Ammon's horn (tissue), 1 donor: ENCODE results near the gene FGD3.

ENCODE experiments used
- DNase-seq: peaks from one replicate; pipeline ENCODE4 v3.0.0-alpha.2; 2016; ENCODE audit warnings: low spot score

FGD3 gene

DNA sequence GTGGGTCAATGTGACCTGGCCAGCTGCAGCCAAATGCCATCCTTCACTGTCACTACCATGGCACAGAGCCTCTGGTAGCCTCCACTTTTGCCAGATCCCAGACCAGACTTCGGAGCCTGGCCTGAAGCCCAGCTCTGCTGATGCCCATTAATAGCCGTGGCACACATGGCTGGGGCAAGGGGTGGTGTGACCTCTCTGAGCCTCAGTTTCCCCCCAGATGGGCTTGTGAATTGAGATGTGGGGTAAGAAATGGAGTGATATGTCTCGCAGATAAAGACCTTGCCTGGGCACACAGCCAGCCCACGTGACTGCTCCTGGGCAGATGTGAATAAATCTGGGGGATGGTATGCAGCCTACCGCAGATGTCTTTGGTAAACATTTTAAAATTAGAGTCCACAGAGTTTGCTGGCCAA lies 125.1 kb downstream of the FGD3 start:
- no peak for DNase-seq

DNA sequence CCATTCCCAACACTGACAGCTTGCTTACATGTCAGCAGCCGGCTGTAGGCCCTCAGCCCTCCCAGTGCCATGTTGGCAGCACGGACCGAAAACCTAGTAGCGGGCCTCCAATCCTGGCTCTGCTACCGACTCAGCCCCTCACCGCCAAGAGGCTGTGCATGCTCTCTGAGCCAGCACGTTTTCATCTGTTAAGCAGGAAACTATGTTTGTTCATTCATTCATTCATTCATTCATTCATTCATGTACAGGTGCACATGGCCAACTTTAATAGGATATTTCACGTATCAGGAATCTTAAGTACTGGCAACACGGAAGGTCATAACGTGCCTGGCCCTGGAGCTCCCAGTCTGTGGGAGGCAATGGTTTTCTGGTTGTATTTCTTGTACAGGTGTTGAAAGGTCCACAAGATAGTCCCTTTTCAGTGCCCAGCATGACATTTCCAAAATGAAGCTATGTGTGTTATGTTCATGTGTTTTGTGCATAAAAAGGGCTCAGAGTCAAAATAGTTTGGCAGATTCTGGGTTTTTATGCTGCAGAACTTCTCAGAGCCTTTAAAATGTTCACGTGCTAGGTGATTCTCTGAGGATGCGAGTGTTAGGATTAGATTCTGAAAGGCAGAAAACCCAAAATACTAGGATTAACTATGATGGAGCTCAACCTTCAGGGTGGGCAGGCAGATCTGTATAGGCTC lies 128.9 kb downstream of the FGD3 start:
- no peak for DNase-seq

GRCh38 chr9:93076792-93077128 lies 129.4 kb downstream of the FGD3 start:
- DNase-seq, result no peak

GRCh38 chr9:93077367-93077766 lies 130.0 kb downstream of the FGD3 start:
- DNase-seq, result no peak

GRCh38 chr9:93077811-93078210 lies 130.5 kb downstream of the FGD3 start:
- no peak for DNase-seq

DNA sequence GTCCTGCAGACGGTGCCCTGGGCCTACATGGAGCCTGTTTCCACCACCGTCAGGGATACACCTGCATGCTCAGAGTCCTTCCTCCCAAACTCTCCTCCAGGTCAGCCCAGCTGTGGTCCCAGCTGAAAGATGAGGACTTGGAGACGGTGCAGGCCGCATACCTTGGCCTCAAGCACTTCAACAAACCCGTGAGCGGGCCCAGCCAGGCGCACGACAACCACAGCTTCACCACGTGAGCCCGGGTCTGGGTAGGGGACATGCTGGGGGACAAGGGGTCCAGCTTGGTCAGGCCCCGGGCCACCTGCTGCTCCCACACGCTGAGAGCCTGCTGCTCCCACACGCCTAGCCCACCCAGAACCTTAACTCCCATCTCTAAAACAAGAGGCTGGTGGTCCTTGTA lies 132.0 kb downstream of the FGD3 start:
- DNase-seq, result no peak

- no peak for DNase-seq
These were observed 133.1 kb downstream of the FGD3 start for GRCh38 chr9:93080406-93080805.

- DNase-seq, result no peak
These were observed 133.8 kb downstream of the FGD3 start for GRCh38 chr9:93081081-93081529.

DNA sequence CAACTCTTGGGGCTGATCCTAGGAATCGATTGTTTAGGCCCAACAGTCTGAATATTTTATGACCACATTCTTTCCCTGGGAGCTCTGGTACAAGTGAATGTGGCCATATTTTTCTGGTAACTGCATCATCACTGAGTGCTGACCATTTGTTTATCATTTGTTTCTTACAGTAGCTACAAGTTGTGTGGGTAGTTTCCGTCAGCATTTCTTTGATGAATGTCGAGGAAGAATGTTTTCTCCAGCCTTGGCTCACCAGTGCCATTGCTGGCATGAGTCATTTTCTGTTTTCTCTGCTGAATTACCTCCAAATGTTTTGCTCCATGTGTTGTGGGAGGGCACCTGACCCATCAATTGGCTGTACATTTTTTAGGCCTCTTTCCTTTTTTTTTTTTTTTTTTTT lies 134.6 kb downstream of the FGD3 start:
- DNase-seq, result no peak

DNA sequence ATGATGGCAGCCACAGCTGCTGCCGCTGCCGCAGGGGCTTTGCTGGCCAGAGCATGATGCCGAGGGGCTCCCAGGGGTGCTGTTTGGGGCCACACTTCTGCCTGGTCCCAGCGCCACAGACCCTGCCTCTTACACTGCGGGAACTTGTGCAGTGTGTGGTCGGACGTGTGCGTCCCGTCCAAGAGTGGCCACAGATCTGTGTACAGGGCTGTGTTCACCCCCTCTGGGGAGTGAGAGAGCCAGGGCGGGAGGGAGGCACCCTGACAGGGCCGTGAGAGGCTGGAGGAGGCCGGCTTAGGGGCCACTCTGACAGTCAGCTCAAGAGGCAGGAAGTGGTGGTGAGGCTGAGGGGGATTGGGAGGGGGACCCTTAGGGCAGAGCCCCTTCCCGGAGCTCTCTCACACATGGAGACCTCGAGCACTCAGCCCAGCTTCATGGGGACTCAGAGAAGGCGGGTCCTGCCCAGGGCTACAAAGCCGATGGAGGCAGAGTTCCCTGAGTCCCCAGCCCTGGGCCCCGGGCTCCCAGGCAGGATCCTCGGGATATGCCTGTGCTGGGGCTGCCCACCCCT lies 135.6 kb downstream of the FGD3 start:
- DNase-seq, result no peak

- no peak for DNase-seq
These were observed 136.5 kb downstream of the FGD3 start for GRCh38 chr9:93083592-93084470.

GRCh38 chr9:93084471-93084881 lies 137.2 kb downstream of the FGD3 start:
- DNase-seq, result no peak

DNA sequence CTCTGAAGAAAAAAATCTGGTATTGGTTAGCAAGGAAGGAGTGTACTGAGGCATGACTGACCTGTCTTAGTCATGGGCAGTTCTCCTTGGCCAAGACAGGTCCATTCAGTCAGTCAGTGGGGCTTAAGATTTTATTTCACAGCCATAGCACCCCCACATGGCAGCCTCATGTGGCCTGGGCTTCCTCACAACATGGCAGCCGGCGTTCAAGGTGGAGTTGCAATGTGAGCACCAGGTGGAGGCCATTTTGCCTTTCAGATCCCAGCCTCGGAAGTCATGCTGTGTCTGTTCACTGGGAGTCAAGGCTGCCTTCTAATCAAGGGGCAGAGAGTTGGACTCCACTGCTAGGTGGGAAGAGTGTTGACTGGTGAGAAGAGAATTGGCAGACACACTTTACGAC lies 138.4 kb downstream of the FGD3 start:
- DNase-seq, result no peak
